ENCODE data around the gene MYO18A.

Gene MYO18A

DNA sequence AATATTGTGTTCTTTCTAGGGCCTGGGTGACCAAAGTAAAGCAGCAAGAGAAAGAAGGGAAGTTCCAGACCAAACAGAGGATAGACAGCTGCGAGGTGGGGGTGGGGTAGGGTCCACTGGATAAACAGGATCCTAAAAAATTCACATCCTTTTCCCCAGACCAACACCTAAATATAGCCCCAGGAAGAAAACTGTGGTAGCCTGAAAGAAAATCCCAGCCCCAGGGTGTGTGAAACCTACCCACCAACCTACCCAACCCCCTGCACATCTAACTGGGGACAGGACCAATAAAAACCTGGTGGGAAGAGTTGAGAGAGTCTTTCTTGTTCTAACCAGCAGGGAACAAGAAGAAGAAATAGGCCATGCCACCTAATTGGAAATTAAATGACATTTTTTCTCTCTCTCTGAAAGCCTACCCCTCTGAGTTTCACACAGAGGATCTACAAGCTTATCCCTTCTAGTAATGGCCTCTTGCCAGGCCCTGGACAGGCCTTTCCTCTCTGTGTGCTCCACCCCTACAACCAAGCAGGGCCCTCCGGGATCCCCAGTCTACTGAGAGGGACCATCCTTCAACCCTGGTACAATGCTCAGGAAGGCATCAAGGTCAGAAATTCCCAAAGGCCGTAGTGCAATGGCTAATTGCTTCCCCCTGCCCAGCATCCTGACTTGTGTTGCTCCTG is 12.0 kb downstream of the MYO18A start:
- DNase-seq (ENCODE audit: low read depth in 2 of 2) = no peak

DNA sequence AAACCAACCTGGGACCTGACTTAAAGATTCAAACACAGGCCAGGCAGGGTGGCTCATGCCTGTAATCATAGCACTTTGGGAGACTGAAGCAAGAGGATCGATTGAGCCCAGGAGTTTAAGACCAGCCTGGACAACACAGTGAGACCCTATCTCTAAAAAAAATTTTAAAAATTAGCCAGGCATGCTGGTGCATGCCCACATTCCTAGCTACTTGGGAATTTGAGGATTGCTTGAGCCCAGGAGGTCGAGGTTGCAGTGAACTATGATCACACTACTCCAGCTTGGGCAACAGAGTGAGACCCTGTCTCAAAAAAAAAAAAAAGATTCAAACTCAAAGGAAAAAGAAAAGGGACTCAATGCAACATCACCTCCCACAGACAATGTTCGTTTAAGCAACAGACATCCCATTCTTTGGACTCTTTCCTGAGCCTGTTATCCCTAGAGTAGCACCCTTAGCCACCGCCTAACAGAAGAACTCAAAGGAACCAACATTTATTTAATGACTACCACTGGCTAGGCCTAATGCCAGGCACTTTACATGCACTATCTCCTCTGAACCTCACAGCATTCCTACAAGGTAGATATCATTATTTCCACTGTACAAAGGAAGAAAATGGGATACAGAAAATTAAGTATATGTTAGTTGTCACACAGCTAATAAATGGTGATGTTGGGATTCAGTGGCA is 12.7 kb downstream of the MYO18A start:
- DNase-seq (ENCODE audit: low read depth in 2 of 2) = no peak

DNA sequence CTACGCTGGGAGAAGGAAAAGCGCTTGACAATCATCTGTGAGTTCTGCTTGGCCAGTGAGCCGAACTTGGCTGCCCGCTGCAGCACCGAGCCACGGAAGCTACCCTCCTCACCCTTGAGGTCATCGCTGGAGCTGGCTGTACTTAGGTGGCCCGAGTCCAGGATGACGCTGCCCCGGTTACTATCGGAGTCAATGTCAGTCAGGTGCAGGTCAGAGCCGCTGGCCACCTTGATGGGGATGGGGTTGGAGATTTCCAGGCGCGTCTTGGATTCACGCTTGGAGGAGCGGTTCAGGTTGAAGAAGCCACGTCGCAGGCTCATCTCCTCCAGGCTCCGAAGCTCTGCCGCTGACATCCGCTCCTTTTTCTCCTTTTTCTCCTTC is 13.7 kb downstream of the MYO18A start:
- DNase-seq (ENCODE audit: low read depth in 2 of 2) = no peak

DNA sequence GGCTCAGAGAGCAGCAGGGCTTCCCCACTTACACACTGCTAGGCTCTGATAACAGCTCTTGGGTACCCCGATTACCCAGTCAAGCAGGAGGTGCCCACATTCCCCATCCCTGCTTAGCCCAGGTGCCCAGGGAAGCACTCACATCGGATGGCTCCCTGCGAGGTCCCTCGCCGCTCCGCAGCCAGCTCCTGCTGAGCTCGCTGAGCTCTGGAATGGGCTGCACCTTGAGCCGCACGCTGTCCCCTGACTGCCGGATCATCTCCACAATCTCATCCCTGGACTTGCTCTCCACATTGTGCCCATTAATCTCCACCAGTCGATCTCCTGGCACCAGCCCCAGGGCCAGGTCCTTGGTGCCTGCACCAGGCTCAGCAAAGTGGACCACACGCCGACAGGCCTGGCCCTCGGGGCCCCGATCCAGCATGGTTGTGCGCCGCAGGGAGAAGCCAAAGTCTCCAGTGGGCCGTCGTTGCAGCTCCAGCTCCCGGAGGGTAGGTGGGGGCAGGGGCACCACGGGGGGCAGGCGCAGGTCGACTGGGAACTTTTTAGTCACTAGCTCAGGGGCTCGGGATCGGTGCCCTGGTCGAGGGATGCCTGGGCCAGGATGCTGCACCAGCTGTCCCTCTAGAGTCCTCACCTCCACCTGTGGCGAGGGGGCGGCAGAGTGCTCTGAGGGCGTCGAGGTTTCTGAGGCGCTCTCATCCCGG is 14.2 kb downstream of the MYO18A start:
- DNase-seq (ENCODE audit: low read depth in 2 of 2) = no peak

DNA sequence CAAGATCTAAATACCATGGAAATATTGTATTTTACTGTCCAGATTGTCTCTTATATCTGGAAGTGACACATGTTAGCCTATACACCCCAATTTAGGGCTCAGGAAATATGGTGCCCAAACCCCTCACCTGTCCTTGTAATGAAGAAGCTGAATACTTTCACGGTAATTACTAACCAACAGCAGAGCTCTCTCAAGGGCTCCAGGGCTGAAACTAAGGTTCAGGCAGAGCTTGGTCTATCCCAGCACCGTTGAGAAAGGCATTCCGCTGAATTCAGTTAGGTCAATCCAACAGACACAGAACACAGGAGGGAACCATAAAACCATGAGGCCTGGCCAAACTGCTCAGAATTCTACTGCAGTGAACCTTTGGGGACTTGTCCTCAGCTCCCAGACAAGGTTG is 14.9 kb downstream of the MYO18A start:
- no peak for DNase-seq (ENCODE audit: low read depth in 2 of 2)

GRCh38 chr17:29163563-29163962 is 16.6 kb downstream of the MYO18A start:
- DNase-seq (ENCODE audit: low read depth in 2 of 2) = no peak

- DNase-seq (ENCODE audit: low read depth in 2 of 2) = no peak
Measured at GRCh38 chr17:29162909-29163341, 17.3 kb downstream of the MYO18A start.

GRCh38 chr17:29162082-29162908 is 17.9 kb downstream of the MYO18A start:
- DNase-seq (ENCODE audit: low read depth in 2 of 2) = no peak

GRCh38 chr17:29160253-29160652 is 19.9 kb downstream of the MYO18A start:
- DNase-seq (ENCODE audit: low read depth in 2 of 2) = no peak

DNA sequence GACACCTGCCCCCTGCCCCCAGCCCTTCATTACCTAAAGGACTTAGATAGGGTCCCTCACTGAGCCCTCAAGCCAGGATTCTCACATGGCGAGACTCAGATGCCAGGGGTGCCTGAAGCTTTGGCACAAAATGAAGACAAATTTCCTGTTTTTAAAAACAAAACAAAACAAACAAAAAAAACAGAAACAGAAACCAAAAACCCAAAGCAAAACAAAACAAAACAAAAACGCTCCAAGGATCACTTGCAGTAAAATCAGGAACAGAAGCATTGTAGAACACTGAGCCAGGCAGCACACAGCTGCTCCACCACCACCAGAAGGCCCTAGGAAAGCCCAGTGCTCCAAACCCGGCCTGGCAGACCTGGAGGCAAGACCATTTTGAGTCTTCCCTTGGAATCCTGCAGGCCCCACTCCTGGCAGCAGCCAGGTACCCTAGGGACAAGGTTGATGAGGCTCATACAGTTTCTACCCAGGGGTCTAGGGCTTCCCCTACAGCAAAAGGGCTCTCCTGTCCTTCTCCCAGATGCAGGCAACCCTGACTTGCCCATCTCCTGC is 20.8 kb downstream of the MYO18A start:
- no peak for DNase-seq (ENCODE audit: low read depth in 2 of 2)

GRCh38 chr17:29158488-29159275 is 21.5 kb downstream of the MYO18A start:
- DNase-seq (ENCODE audit: low read depth in 2 of 2) = no peak

GRCh38 chr17:29158096-29158487 is 22.1 kb downstream of the MYO18A start:
- DNase-seq (ENCODE audit: low read depth in 2 of 2) = no peak

DNA sequence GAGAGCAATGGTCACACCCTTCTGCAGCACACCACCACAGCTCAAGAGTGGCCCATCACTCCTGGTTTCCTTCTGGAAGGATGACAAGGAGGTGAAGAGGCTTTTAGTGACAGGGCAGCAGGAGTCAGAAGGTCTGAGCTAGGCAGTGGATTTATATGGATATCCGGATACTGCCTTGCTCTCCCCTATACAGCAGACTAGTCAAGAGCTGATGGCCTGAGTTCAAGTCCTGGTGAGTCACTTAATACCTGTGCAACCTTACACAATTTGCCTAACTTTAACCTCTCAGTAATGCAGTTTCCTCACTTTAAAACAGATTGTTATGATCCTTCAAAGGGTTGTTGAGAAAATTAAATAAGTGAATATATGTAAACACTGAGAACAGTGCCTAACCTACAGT is 22.9 kb downstream of the MYO18A start:
- DNase-seq (ENCODE audit: low read depth in 2 of 2) = no peak

DNA sequence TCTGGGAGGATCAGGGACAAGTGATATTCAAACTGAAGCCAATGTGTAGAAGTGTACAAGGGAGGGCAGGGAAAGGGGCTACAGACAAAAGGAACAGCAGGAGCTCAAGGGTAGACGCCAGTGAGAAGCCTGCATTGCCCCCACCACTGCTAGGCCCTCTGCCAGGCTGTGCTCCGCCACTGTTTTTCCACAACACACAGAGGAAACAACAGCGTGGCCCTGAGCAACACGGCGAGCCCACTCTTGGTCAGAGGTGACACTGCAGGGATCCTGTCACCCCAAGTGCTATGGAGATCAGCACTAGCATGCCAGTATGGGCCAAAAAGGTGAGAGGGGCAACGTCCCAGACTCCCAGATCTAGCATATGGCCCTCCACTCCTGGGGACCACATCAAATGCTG is 23.4 kb downstream of the MYO18A start:
- no peak for DNase-seq (ENCODE audit: low read depth in 2 of 2)

- no peak for DNase-seq (ENCODE audit: low read depth in 2 of 2)
Measured at GRCh38 chr17:29155966-29156338, 24.2 kb downstream of the MYO18A start.

GRCh38 chr17:29155227-29155965 is 24.8 kb downstream of the MYO18A start:
- DNase-seq (ENCODE audit: low read depth in 2 of 2) = peak; percentile 41 to 60

- DNase-seq (ENCODE audit: low read depth in 2 of 2) = no peak
Measured at GRCh38 chr17:29154516-29155226, 25.5 kb downstream of the MYO18A start.

DNA sequence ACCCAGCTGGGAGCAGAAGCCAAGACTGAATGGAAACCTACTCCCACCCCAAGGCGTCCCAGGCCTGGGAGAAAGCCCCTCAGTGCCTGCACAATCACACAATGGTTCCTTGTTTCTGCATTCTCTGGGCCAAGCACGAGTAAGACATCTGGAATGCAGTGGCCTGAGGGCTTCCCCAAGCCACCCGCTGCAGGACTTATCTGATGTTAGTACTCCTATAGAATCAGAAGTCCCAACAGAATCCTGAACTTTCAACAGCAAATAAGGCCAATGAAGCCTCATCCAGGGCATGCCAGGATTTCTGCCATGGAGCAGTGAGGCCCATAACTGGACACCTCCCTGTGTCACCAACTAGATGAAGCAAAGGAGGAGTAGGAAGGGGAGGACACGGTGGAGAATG is 28.6 kb downstream of the MYO18A start:
- DNase-seq (ENCODE audit: low read depth in 2 of 2) = no peak

GRCh38 chr17:29150161-29150560 is 30.0 kb downstream of the MYO18A start:
- no peak for DNase-seq (ENCODE audit: low read depth in 2 of 2)

All from stimulated activated CD4-positive, alpha-beta T cell treated with anti-CD3 and anti-CD28 coated beads, Interleukin-1b, Interleukin-23, amount 100 ng/mL, for 4 hours (primary cell).